BLaER1 (cell line): ENCODE measurements around the gene CCSER2.

Experiments
- H3K27ac ChIP-seq: shearing (Covaris generic); formaldehyde crosslinking; 2 replicates; pipeline ENCODE4 v1.8.1; 2022
- H3K27me3 ChIP-seq: shearing (Covaris generic); formaldehyde crosslinking; 2 replicates; pipeline ENCODE4 v1.8.1; 2022
- H3K36me3 ChIP-seq: shearing (Covaris generic); formaldehyde crosslinking; 2 replicates; pipeline ENCODE4 v1.8.1; 2022
- H3K4me1 ChIP-seq: shearing (Covaris generic); formaldehyde crosslinking; 2 replicates; pipeline ENCODE4 v1.8.1; 2022
- H3K4me2 ChIP-seq: shearing (Covaris generic); formaldehyde crosslinking; 2 replicates; pipeline ENCODE4 v1.8.1; 2022
- H3K4me3 ChIP-seq: shearing (Covaris generic); formaldehyde crosslinking; 2 replicates; pipeline ENCODE4 v1.8.1; 2022
- H3K9ac ChIP-seq: shearing (Covaris generic); formaldehyde crosslinking; 2 replicates; pipeline ENCODE4 v1.8.1; 2022
- H3K9me3 ChIP-seq: shearing (Covaris generic); formaldehyde crosslinking; 2 replicates; pipeline ENCODE4 v1.8.1; 2022
- H4K20me1 ChIP-seq: shearing (Covaris generic); formaldehyde crosslinking; 2 replicates; pipeline ENCODE4 v1.8.1; 2022
- Cebpa-rat ChIP-seq: shearing (Covaris generic); IDR thresholded peaks from 2 replicates; pipeline ENCODE4 v1.8.1; 2022

The CCSER2 gene

GRCh38 chr10:84456126-84456525 lies 127.7 kb downstream of the CCSER2 start:
- H3K9me3 ChIP-seq: peaks cover 13% of the 10 kb centered on the region
- H3K4me1 ChIP-seq: no peaks in the 10 kb centered on the region
- no peak overlapping the region for H3K4me2 ChIP-seq
- no peak for TF ChIP-seq Cebpa-rat
- H3K27ac ChIP-seq: no peak overlapping the region
- H3K4me3 ChIP-seq: no peak overlapping the region
- no peak overlapping the region for H3K9ac ChIP-seq
- H3K36me3 ChIP-seq: peaks cover 20% of the 10 kb centered on the region
- H3K27me3 ChIP-seq: no peaks in the 10 kb centered on the region
- no peaks in the 10 kb centered on the region for H4K20me1 ChIP-seq

- no peak overlapping the region for H3K9ac ChIP-seq
- H4K20me1 ChIP-seq: no peaks in the 10 kb centered on the region; the same call in 1 of the 2 replicates
- no peak overlapping the region for H3K27ac ChIP-seq
- H3K27me3 ChIP-seq: no peaks in the 10 kb centered on the region
- no peak overlapping the region for H3K4me3 ChIP-seq
- H3K4me2 ChIP-seq: no peak overlapping the region
- peaks cover 17% of the 10 kb centered on the region for H3K9me3 ChIP-seq
- peaks cover 23% of the 10 kb centered on the region for H3K36me3 ChIP-seq
- no peaks in the 10 kb centered on the region for H3K4me1 ChIP-seq
- TF ChIP-seq Cebpa-rat: no peak
Observed at GRCh38 chr10:84460520-84460919, 132.1 kb downstream of the CCSER2 start.

- H3K9me3 ChIP-seq: peaks cover 13% of the 10 kb centered on the region
- H3K4me2 ChIP-seq: no peak overlapping the region
- H3K27me3 ChIP-seq: no peaks in the 10 kb centered on the region
- no peak overlapping the region for H3K4me3 ChIP-seq
- H3K36me3 ChIP-seq: peaks cover 43% of the 10 kb centered on the region
- no peak for TF ChIP-seq Cebpa-rat
- no peaks in the 10 kb centered on the region for H3K4me1 ChIP-seq
- no peak overlapping the region for H3K9ac ChIP-seq
- no peaks in the 10 kb centered on the region for H4K20me1 ChIP-seq
- no peak overlapping the region for H3K27ac ChIP-seq
Observed at GRCh38 chr10:84469470-84469869, 141.1 kb downstream of the CCSER2 start.

GRCh38 chr10:84473136-84473535 lies 144.7 kb downstream of the CCSER2 start:
- no peaks in the 10 kb centered on the region for H3K9me3 ChIP-seq
- H4K20me1 ChIP-seq: no peaks in the 10 kb centered on the region
- TF ChIP-seq Cebpa-rat: no peak

GRCh38 chr10:84477398-84478128 lies 149.2 kb downstream of the CCSER2 start:
- no peaks in the 10 kb centered on the region for H3K4me1 ChIP-seq
- H3K27me3 ChIP-seq: no peaks in the 10 kb centered on the region
- no peak overlapping the region for H3K4me2 ChIP-seq
- H3K9ac ChIP-seq: no peak overlapping the region
- no peak overlapping the region for H3K27ac ChIP-seq
- H3K36me3 ChIP-seq: peaks cover 23% of the 10 kb centered on the region; the same call in 1 of the 2 replicates
- no peaks in the 10 kb centered on the region for H3K9me3 ChIP-seq
- no peaks in the 10 kb centered on the region for H4K20me1 ChIP-seq
- no peak for TF ChIP-seq Cebpa-rat
- no peak overlapping the region for H3K4me3 ChIP-seq

More at GRCh38 chr10:84473136-84473535, 144.7 kb downstream of the CCSER2 start:
- Histone ChIP-seq H3K36me3 (peaks cover 20% of the 10 kb centered on the region; the same call in 1 of the 2 replicates), H3K4me1 (no peaks in the 10 kb centered on the region), H3K27me3 (no peaks in the 10 kb centered on the region), H3K4me3 (no peak overlapping the region), H3K27ac (no peak overlapping the region), H3K9ac (no peak overlapping the region), H3K4me2 (no peak overlapping the region)

GRCh38 chr10:84478151-84478550 lies 149.8 kb downstream of the CCSER2 start:
- Histone ChIP-seq H3K9ac (no peak overlapping the region), H3K27ac (no peak overlapping the region), H3K36me3 (peaks cover 23% of the 10 kb centered on the region; the same call in 1 of the 2 replicates), H3K4me1 (no peaks in the 10 kb centered on the region), H3K4me2 (no peak overlapping the region), H4K20me1 (no peaks in the 10 kb centered on the region), H3K27me3 (no peaks in the 10 kb centered on the region), H3K9me3 (no peaks in the 10 kb centered on the region), H3K4me3 (no peak overlapping the region)
- TF ChIP-seq Cebpa-rat: no peak

GRCh38 chr10:84478679-84479078 lies 150.3 kb downstream of the CCSER2 start:
- no peak overlapping the region for H3K4me2 ChIP-seq
- H3K4me3 ChIP-seq: no peak overlapping the region
- H3K27ac ChIP-seq: no peak overlapping the region
- H3K4me1 ChIP-seq: no peaks in the 10 kb centered on the region
- H3K9me3 ChIP-seq: no peaks in the 10 kb centered on the region
- no peak overlapping the region for H3K9ac ChIP-seq
- H3K36me3 ChIP-seq: peaks cover 23% of the 10 kb centered on the region; the same call in 1 of the 2 replicates
- H4K20me1 ChIP-seq: no peaks in the 10 kb centered on the region
- H3K27me3 ChIP-seq: no peaks in the 10 kb centered on the region
- TF ChIP-seq Cebpa-rat: no peak

- Histone ChIP-seq H3K4me3 (no peak overlapping the region), H3K27me3 (no peaks in the 10 kb centered on the region), H3K9ac (no peak overlapping the region), H3K4me1 (no peaks in the 10 kb centered on the region), H3K9me3 (peaks cover 5% of the 10 kb centered on the region; the same call in 1 of the 2 replicates), H4K20me1 (no peaks in the 10 kb centered on the region), H3K4me2 (no peak overlapping the region), H3K27ac (no peak overlapping the region), H3K36me3 (peaks cover 13% of the 10 kb centered on the region; the same call in 1 of the 2 replicates)
- no peak for TF ChIP-seq Cebpa-rat
Observed at GRCh38 chr10:84484541-84484940, 156.2 kb downstream of the CCSER2 start.

GRCh38 chr10:84493361-84493760 lies 165.0 kb downstream of the CCSER2 start:
- H3K9ac ChIP-seq: no peak overlapping the region
- no peaks in the 10 kb centered on the region for H4K20me1 ChIP-seq
- H3K4me3 ChIP-seq: no peak overlapping the region
- H3K27me3 ChIP-seq: no peaks in the 10 kb centered on the region
- TF ChIP-seq Cebpa-rat: no peak
- no peaks in the 10 kb centered on the region for H3K4me1 ChIP-seq
- H3K9me3 ChIP-seq: no peaks in the 10 kb centered on the region
- H3K27ac ChIP-seq: no peak overlapping the region
- peaks cover 23% of the 10 kb centered on the region for H3K36me3 ChIP-seq
- no peak overlapping the region for H3K4me2 ChIP-seq

- no peaks in the 10 kb centered on the region for H4K20me1 ChIP-seq
- no peak overlapping the region for H3K4me3 ChIP-seq
- no peak overlapping the region for H3K9ac ChIP-seq
- H3K4me1 ChIP-seq: no peaks in the 10 kb centered on the region
- no peak for TF ChIP-seq Cebpa-rat
- H3K27me3 ChIP-seq: no peaks in the 10 kb centered on the region
- H3K27ac ChIP-seq: no peak overlapping the region
- H3K9me3 ChIP-seq: no peaks in the 10 kb centered on the region
- no peak overlapping the region for H3K4me2 ChIP-seq
- peaks cover 23% of the 10 kb centered on the region for H3K36me3 ChIP-seq
Observed at GRCh38 chr10:84493951-84494848, 165.8 kb downstream of the CCSER2 start.
